IPS DF 6.9 (cell line): ENCODE data around the gene GSK3B.

Experiments used
- DNase-seq: peaks from one replicate; pipeline ENCODE4 v3.0.0-alpha.2; 2013; ENCODE audit warnings: low read depth, low spot score
- H3K27ac ChIP-seq: one replicate; pipeline ENCODE4 v1.5.1; 2013; ENCODE audit warnings: low read length, control low read depth
- H3K27me3 ChIP-seq: 2 replicates; pipeline ENCODE4 v1.6.1; 2013; ENCODE audit warnings: mild to moderate bottlenecking, low read length; ENCODE audit not compliant: control insufficient read depth, insufficient read depth
- H3K36me3 ChIP-seq: 2 replicates; pipeline ENCODE4 v1.6.1; 2013; ENCODE audit warnings: low read length; ENCODE audit not compliant: control insufficient read depth, insufficient read depth
- H3K4me1 ChIP-seq: 2 replicates; pipeline ENCODE4 v1.6.1; 2013; ENCODE audit warnings: low read length; ENCODE audit not compliant: control insufficient read depth, insufficient read depth
- H3K4me3 ChIP-seq: 2 replicates; pipeline ENCODE4 v1.5.1; 2013; ENCODE audit warnings: mild to moderate bottlenecking, low read length
- H3K9me3 ChIP-seq: 2 replicates; pipeline ENCODE4 v1.6.1; 2013; ENCODE audit warnings: low read length, inconsistent platforms; ENCODE audit not compliant: control insufficient read depth, insufficient read depth
- WGBS: extraction: QIAGEN DNeasy Blood & Tissue Kit; methylation state at CpG from one replicate; pipeline ENCODE4 v1.1.7; 2013; ENCODE audit warnings: mixed read lengths, missing lambda C conversion rate; ENCODE audit not compliant: insufficient read length, insufficient coverage; 5-methylcytosine and 5-hydroxymethylcytosine counted together

Gene GSK3B

GRCh38 chr3:120039642-120040610, 54.3 kb downstream of the GSK3B start:
- Histone ChIP-seq H3K4me1 (no peaks in the 10 kb centered on the region), H3K4me3 (no peak overlapping the region), H3K27me3 (no peaks in the 10 kb centered on the region; the same call in 1 of the 2 replicates), H3K9me3 (peaks cover 5% of the 10 kb centered on the region), H3K27ac (no peak overlapping the region), H3K36me3 (no peaks in the 10 kb centered on the region)
- WGBS: no CpG with 5 or more reads among the region's 20 CpGs
- peak; percentile 13 for DNase-seq

- Histone ChIP-seq H3K27ac (no peak overlapping the region), H3K4me3 (no peak overlapping the region), H3K27me3 (no peaks in the 10 kb centered on the region; the same call in 1 of the 2 replicates), H3K9me3 (no peaks in the 10 kb centered on the region), H3K4me1 (no peaks in the 10 kb centered on the region), H3K36me3 (no peaks in the 10 kb centered on the region)
- WGBS: no CpG with 5 or more reads among the region's 4 CpGs
- no peak for DNase-seq
These were observed 60.7 kb downstream of the GSK3B start for GRCh38 chr3:120033596-120033995.

GRCh38 chr3:120031561-120031960, 62.7 kb downstream of the GSK3B start:
- H3K36me3 ChIP-seq: no peaks in the 10 kb centered on the region
- no peaks in the 10 kb centered on the region for H3K4me1 ChIP-seq
- no peak overlapping the region for H3K27ac ChIP-seq
- H3K4me3 ChIP-seq: no peak overlapping the region
- H3K9me3 ChIP-seq: no peaks in the 10 kb centered on the region
- no peaks in the 10 kb centered on the region; the same call in 1 of the 2 replicates for H3K27me3 ChIP-seq
- no peak for DNase-seq

- H3K4me1 ChIP-seq: no peaks in the 10 kb centered on the region
- H3K36me3 ChIP-seq: no peaks in the 10 kb centered on the region
- no peak overlapping the region for H3K27ac ChIP-seq
- no peak overlapping the region for H3K4me3 ChIP-seq
- DNase-seq: no peak
- H3K27me3 ChIP-seq: no peaks in the 10 kb centered on the region
- no peaks in the 10 kb centered on the region for H3K9me3 ChIP-seq
- no CpG with 5 or more reads among the region's 1 CpG for WGBS
These were observed 64.5 kb downstream of the GSK3B start for GRCh38 chr3:120029749-120030148.

- no peak for DNase-seq
- Histone ChIP-seq H3K27ac (no peak overlapping the region), H3K9me3 (no peaks in the 10 kb centered on the region), H3K4me1 (no peaks in the 10 kb centered on the region), H3K4me3 (no peak overlapping the region), H3K27me3 (no peaks in the 10 kb centered on the region), H3K36me3 (no peaks in the 10 kb centered on the region)
- no CpG with 5 or more reads among the region's 13 CpGs for WGBS
These were observed 65.8 kb downstream of the GSK3B start for GRCh38 chr3:120028271-120029047.

GRCh38 chr3:120027226-120027625, 67.0 kb downstream of the GSK3B start:
- no CpG with 5 or more reads among the region's 4 CpGs for WGBS
- H3K27ac ChIP-seq: no peak overlapping the region
- H3K27me3 ChIP-seq: no peaks in the 10 kb centered on the region
- no peaks in the 10 kb centered on the region for H3K9me3 ChIP-seq
- DNase-seq: no peak
- no peak overlapping the region for H3K4me3 ChIP-seq
- no peaks in the 10 kb centered on the region for H3K36me3 ChIP-seq
- H3K4me1 ChIP-seq: no peaks in the 10 kb centered on the region

GRCh38 chr3:120025520-120025919, 68.7 kb downstream of the GSK3B start:
- no peaks in the 10 kb centered on the region for H3K9me3 ChIP-seq
- no peaks in the 10 kb centered on the region for H3K27me3 ChIP-seq
- no peak overlapping the region for H3K4me3 ChIP-seq
- H3K4me1 ChIP-seq: no peaks in the 10 kb centered on the region
- no peak for DNase-seq
- no peaks in the 10 kb centered on the region for H3K36me3 ChIP-seq
- H3K27ac ChIP-seq: no peak overlapping the region
- WGBS: no CpG with 5 or more reads among the region's 2 CpGs

GRCh38 chr3:120024103-120024502, 70.1 kb downstream of the GSK3B start:
- Histone ChIP-seq H3K27me3 (no peaks in the 10 kb centered on the region), H3K36me3 (no peaks in the 10 kb centered on the region), H3K4me3 (no peak overlapping the region), H3K27ac (no peak overlapping the region), H3K4me1 (no peaks in the 10 kb centered on the region), H3K9me3 (no peaks in the 10 kb centered on the region)
- no peak for DNase-seq
- WGBS: no CpG with 5 or more reads among the region's 1 CpG

GRCh38 chr3:120022729-120023128, 71.5 kb downstream of the GSK3B start:
- no peak overlapping the region for H3K4me3 ChIP-seq
- H3K27me3 ChIP-seq: no peaks in the 10 kb centered on the region
- H3K36me3 ChIP-seq: no peaks in the 10 kb centered on the region
- H3K27ac ChIP-seq: no peak overlapping the region
- DNase-seq: no peak
- WGBS: no CpG with 5 or more reads among the region's 2 CpGs
- H3K4me1 ChIP-seq: no peaks in the 10 kb centered on the region
- H3K9me3 ChIP-seq: no peaks in the 10 kb centered on the region

GRCh38 chr3:120021523-120021922, 72.7 kb downstream of the GSK3B start:
- no peaks in the 10 kb centered on the region for H3K27me3 ChIP-seq
- no peak overlapping the region for H3K27ac ChIP-seq
- no peaks in the 10 kb centered on the region for H3K9me3 ChIP-seq
- H3K4me1 ChIP-seq: no peaks in the 10 kb centered on the region
- no peak for DNase-seq
- H3K36me3 ChIP-seq: no peaks in the 10 kb centered on the region
- no peak overlapping the region for H3K4me3 ChIP-seq
